COLO668 (cell line): ENCODE data around the gene DTX1.

Experiments used
- DNase-seq: peaks from one replicate; lab custom pipeline; 2025; ENCODE audit not compliant: unreplicated experiment; lab: John Stamatoyannopoulos, UW

The DTX1 gene

DNA sequence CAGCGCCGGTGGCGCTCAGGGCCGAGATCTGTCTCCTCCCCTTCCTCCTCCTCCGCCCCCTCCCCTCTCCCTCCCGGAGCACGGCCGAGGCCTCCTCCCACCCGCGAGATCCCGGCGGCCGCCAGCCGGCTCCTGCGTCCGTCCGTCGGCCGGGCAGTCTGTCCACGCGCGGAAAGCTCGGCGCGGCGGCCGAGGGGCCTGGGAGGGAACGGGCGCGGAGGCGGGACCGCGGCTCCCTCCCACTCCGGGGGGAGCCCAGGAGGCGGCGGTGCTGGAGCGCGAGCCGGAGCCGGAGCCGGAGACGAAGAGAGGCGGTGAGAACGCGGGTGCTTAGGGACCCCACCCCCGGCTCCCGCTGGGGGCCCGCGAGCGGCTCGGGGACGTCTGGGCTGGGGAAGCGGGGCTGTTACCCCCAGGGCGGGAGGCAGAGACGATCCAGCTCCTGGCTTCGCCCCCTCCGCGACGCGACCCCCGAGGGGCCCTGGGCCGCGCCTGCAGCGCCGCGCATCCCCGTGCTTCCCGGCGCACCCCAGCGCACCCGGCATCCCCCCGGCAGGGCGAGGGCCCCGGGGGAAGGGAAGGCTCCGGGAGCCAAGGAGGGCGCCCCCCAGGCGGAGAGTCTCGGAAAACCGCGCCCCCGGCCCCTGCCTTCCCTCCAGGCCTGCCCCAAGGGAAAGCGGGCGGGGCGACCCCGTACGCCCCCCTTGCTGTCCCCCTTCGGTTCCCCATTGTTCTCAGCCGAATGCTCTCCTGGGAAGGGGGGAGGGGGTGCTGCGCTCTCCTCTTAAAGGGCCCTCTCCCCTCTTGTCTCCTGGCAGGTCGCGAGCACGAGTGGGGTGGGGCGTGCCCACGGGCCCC, at the start of gene DTX1:
DTX1 (plus strand) TSS at position 100 of the 858 bp plus-strand sequence. CDS start 1,463 bp downstream, outside the sequence.
- DNase-seq = no peak

DNA sequence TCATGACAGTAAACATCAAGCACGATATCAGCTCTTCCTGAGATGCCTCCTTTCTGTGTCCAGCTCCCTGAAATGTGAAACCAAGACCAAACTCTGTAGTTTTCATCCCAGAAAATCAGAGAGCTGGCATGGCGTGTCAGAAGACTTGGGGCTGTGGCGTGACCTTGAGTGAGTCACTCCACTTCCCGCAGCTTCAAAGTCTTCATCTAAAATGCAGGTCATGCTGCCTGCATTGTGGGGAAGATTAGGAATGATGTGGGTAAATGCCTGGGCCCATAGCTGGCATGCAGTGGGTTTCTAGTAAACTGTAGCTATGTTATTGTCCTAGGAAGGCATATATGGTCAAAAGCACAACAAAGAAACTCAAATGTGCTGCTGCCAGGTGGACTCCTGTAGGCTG, 49.4 kb upstream of the DTX1 start:
- DNase-seq = no peak

DNA sequence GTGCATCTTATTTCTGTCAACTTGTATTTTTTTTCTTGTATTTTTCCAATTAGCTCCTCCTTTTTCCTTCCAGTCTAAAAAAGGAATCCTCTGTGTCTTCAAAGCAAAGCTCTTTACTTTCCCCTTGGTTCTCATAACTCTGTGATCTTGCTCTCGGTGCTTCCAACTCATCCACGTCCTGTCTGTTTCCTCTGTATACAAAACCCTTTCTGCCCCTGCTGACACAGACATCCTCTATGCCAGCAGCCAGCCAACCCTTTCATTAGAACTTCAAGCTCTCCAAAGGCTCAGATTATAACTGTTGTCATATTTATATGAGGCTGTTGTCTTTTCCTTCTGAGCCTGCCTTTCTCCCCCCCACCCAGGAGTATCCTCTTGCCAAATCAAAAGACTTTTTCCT, 45.8 kb upstream of the DTX1 start:
- no peak for DNase-seq

DNA sequence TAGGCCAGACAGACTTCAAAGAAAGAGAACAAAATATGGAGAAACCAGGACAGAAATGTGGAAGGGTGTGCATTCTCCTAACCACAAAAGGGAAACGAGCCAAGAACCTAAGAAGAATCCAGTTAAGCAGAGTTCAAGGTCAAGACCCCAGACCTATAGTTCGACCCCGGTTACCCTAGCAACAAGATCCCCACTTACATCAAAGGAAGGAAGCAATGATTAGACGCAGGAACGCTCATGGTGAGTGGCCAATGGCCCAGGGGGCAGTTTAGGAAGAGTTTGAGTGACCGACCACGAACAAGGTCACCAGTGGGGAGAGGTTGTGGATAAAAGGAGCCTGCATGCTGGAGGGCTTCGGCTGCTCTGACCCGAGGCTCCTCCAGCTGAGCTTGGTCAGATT, 42.0 kb upstream of the DTX1 start:
- DNase-seq = no peak

DNA sequence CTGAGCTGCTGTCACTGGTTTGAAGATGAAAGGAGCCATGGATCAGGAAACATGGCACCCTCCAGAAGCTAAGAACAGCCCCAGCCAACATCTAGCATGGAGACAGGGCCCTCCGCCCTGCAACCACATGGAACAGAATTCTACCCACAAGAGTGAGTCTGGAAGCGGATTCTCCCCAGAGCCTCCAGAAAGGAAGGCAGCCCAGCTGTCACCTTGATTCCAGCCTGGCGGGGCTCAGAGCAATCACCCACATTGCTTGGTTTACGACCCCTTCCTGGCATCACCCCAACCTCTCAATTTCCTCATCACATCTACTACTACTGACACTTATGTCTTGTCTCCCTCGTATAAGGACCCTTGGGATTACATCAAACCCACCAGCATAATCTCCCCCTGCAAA, 39.7 kb upstream of the DTX1 start:
- DNase-seq = no peak

DNA sequence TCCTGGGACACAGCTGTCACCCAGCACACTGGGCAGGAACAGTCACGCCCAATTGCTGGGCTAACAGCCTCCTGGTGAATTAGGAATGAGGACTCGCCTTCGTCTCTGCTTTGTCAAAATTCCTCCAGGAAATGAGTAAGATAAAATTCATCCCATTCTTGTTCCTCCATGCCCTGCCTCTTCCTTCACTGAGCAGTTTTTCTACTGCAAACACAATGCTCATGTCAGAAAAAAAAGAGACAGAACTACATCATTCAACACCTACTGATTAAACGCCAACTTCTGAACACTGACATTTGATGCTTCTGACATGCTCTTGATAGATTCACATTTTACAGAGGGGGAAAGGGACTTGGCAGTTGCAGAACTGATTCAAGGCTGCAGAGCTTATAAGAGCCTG, 37.5 kb upstream of the DTX1 start:
- DNase-seq = no peak

DNA sequence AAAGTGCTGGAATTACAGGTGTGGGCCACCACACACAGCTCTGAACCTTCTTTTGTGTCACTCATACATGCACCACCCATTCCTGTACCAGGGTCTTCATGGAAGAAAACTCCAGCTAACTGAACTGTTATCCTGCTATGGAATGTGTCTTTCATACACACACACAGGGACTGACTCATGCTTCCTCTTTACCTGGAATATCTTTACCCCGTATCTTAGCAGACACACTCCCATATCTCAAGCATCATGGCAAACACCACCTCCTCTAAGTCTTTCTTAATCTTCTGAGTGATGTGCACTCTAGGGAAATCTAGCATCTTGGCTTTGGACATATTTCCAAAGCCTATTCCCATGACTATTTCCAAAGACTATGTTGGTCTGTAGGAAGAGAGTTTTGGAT, 35.0 kb upstream of the DTX1 start:
- DNase-seq = no peak

DNA sequence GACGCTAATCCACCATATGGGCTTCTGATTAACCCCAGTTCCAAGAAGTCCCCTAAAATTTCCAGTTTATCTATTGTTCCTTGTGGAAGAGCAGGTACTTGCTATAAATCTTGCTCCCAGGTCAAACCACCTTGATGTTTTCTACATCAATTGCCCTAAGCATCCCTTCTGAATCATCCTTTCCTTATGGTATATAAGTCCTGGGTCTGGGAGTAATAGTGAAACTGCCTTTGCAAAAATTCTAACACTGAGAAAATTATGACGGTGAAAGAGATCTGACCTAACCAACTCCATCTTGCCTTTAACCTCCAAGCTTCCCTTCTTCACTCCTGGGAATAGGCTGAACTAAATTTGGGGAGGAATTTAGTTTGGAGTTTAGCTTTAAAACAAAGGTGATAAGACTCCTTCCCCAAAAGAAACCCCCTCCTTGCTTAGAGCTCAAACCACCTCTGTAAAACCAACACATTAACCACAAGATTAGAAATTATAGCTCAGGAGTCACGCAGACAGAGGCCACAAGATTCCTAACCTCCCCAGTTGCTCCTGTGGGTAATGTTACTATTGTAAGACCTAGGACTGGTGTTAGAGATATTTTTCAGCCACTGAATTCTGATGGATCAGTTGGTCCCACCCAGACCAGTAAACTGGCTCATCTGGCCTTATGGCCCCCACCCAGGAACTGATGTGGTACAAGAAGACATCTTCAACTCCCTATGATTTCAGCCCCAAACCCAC, 33.8 kb upstream of the DTX1 start:
- no peak for DNase-seq

DNA sequence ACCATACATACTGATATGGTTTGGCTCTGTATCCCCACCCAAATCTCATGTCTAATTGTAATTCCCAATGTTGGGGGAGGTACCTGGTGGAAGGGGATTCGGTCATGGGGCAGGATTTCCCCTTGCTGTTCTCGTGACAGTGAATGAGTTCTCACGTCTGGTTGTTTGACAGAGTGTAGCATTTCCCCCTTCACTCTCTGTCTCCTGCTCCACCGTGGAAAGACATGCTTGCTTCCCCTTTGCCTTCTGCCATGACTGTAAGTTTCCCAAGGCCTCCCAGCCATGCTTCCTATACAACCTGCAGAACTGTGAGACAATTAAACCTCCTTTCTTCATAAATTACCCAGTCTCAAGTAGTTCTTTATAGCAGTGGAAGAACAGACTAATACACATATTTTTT, 28.8 kb upstream of the DTX1 start:
- no peak for DNase-seq

DNA sequence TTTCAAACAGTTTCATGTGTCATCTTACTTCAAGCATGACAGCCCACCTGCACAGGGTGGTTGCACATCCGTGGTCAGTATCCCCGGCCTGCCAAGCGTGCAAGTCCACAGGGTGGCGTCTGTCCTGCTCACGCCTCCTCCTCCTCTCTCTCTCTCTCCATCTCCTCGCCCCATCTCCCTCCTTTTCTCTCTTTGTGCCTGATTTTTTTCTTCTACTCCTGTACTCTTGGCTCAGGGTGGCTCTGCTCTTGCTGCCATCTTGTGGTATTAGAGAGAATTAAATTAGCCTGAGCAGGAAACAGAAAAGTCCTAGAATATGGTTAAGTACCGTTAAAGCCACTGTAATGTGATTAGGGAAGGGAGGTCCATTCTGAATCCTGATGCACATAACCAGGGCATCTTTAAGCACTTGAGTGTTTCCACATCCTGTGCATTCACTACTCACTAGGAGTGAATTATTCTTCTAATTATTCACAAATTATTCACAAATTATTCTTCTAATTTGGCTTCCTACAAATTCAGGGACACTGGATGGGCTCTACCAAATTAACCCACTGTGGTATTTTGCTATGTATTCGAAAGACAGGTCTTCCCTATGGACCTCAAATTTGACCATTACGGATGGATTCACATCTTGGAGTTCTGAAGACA, 25.5 kb upstream of the DTX1 start:
- no peak for DNase-seq

DNA sequence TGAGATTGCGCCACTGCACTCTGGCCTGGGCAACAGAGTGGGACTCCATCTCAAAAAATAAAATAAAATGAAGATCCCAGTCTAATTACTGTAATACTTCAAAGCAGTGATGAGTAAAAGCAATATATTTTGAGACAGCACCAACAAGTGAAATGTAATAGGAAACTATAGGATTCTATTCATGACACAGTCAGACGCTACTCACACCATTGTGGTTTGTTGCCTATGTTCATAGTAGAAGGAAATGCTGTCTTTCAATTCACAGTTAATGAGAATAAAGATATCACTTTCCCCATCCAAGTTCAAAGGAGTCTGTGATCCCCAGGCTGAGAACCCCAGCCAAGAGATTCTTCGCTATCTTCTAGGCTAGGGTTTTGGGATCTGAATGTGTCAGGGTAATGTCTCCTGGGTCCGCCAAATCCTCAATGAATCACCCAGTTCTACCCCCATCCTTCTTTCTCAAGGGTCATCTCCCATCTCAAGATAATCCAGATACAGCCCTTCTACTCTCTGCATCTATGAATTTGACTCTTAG, 16.6 kb upstream of the DTX1 start:
- no peak for DNase-seq

DNA sequence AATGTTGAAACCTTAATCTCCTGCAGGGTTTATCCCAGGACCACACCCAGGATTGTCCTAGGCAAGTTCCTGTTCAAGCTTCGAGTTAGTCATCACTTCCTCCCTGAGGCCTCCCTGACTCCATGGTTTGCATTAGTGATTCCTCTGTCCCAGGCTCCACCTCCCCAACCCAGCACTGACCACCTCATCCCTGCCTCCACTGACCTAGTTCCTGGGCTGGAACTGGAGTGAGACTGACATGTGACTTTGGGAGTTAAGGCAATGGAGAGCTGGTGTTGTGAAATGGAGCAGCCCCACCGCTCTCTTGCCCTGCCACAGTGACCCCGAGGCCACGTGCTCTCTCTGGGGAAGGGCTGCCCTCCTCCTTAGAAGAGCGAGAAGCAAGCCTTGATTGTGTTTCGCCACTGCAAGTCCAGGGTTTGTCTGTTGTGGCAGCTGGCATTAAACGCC, 15.8 kb upstream of the DTX1 start:
- no peak for DNase-seq

DNA sequence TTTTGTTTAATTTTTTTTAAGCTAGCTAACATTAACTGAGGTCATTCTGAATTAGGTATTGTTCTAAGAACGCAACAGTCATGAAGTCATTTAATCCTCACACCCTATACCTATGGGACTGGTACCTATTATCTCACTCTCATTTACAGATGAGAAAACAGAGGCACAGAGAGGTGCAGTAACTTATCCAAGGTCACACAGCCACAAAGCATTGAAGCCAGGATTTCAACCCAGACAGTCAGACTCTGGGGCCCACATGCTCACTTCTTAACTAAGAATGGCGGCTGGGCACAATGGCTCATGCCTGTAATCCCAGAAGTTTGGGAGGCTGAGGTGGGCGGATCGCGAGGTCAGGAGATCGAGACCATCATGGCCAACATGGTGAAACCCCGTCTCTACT, 15.0 kb upstream of the DTX1 start:
- no peak for DNase-seq

DNA sequence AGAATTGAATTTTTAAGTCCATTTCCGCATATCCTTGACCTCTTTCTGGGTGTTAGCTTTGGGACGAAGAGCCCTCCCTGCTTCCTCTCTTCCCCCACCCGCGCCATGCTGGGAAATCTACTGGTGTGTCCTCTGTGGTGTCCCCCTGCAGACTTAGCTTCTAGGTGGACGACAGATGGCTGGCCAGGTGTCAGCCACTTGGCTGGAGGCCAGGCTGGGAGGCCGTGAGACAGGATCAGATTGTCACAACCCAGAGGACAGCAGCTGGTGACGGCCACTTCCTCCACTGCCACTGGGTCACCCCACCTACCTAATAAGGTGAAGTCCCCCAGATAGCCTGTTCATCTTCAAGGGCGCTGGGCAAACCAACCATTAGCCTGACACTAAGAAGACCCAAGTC, 13.3 kb upstream of the DTX1 start:
- DNase-seq = peak; percentile 54

DNA sequence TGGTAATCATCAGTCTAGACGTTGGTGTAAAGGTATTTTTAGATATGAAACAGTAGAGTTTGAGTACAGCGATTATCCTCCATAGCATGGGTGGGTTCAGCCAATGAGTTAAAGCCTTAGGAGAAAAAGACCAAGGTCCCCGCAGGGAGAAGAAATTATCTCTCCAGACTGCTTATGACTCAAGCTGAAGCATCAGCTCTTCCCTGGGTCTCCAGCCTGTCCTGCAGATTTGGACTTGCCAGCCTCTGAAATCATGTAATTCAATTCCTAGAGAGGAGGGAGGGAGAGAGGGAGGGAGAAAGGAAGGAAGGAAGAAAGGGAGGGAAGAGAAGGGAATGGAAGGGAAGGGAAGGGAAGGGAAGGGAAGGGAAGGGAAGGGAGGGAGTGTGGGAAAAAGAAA, 12.0 kb upstream of the DTX1 start:
- no peak for DNase-seq

DNA sequence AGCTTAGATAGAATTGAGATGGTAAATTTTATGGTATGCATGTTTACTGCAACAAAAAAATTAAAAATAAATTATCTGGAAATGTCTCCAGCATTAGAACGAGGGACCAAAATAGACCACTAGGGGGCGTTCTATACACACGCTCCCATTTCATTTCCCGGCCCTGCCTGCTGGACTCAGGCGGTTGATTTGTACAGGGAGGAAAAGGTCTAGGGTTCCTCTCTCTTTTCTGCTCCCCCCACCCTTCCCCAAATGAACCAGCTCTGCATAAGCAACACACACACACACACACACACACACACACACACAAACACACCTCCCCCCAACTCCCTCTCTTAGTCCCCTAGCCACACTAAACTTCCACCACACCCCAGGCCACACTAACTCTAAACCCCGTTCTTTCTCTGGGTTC, 7.8 kb upstream of the DTX1 start:
- DNase-seq = peak; percentile 65

DNA sequence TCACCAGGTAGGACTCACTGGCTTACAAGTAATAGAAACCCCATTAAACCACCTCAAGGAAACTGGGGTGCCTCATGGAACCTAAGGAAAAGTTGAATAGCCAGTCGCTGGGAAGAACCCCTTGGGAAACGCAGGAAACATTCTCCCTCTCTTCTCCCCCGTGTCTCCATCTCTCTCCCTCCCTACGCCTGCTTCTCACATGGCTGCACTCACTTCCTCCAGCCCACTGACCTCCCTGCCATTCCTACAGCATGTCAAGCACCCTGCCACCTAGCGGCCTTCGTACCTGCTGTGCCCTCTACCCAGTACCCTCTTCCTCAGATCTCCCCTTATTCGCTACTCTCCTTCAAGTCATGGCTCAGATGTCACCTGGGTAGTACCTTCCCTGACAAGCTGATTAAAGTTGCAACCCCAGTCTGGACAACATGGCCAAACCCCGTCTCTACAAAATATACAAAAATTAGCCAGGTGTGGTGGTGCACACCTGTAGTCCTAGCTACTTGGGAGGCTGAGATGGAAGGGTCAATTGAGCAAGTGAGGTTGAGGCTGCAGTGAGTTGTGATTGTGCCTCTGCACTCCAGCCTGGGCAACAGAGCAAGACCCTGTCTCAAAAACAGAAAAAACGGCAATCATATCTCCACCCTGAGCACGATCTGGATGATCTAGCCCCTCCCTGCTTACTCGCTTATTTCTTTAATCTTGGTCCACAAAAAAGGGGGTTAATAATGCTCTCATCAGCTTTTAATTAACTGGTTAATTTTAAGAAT, 6.4 kb upstream of the DTX1 start:
- peak; percentile 61 for DNase-seq

DNA sequence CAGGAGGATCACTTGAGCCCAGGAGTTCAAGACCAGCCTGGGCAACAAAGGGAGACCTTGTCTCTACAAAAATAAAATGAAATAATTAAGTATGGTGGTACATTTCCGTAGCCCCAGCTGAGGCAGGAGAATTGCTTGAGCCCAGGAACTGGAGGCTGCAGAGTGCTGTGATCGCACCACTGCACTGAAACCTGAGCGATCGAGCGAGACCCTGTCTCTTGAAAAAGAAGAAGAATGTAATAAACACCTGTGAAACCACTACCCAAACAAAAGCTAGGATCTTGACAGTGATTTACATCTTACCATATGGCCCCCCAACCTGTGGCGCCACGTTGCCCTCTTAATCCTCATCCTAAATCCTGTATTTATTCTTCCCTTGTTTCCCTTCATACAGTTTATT, 5.7 kb upstream of the DTX1 start:
- DNase-seq = no peak

DNA sequence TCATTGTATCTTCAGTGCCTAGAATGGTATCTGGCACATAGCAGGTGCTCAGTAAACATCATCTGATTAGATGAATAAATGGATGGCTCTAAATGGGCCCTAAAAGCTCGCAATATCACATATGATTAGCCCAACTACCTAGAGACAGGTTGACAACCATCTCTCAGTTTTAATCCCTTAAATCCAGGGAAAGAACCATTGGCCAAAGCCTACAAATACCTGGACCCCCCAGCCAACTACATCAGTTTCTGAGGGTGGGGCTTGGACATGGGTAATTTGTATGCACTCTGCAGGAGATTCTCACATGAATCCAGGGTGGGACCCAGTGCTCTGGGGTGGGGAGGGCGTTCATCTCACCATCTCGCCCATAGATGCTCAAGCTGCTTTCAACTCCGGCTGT, 4.8 kb upstream of the DTX1 start:
- DNase-seq = no peak

DNA sequence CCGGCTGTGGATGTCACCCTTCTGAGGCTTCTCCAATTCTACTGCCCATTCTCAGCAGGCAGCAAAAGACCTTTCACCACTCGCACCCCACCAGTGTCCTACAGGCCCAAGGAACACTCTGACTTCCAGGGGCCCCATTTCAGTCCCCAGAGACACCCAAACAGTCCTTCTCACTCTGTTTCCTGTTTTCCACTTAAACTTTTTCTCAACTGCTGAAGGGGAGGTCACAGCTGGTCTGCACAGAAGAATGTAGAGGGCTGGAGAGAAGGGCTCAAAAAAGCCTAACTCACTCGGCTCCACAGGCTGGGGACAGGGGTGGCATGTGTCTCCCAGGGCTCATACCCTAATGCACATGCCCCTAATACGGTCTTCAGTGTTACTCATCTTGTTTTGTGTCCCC, 4.2 kb upstream of the DTX1 start:
- DNase-seq = no peak

DNA sequence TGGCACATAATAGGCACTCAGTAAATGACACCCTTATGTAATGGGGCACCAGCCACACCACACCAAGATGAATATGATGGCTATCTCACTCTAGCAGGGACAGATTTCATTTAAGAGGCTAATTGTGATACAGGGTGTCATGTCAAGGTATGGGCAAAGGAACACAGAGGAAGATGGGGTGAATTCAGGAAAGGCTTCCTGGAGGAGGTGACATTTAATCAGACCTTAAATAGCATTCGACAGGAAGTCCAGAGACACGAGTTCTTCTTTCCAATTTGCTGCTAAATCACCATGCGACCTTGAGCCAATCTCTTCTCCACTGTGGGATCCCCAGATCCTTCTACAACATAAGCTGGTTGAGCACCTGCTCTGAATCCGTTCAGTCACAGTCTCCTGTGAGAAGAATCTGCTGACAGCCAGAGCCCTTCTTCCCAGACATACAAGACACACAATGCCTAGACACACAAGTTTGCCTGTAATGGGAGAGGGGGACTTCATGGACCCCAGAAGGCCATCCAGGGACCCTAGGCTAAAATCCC, 1.5 kb upstream of the DTX1 start:
- DNase-seq = no peak
